Prostate gland (tissue), 2 donors: ENCODE data around the gene RHAG.

ENCODE experiments used
- CTCF ChIP-seq, 4 experiments: fragments of 200-600 bp in 2 of 4; fragments of 450-650 bp in 2 of 4; sonication (generic) in 2 of 4; IDR thresholded peaks; 1 replicate in 3 of 4; 2 replicates in 1 of 4; pipeline ENCODE4 v1.5.1; 2016 to 2019; ENCODE audit warnings: antibody characterized with exemption in 4 of 4, mild to moderate bottlenecking in 2 of 4, moderate library complexity in 2 of 4
- POLR2A ChIP-seq: fragments of 450-650 bp; IDR thresholded peaks from one replicate; pipeline ENCODE4 v1.6.1; 2016; ENCODE audit warnings: antibody characterized with exemption, mild to moderate bottlenecking
- POLR2AphosphoS5 ChIP-seq: sonication (generic); formaldehyde crosslinking; IDR thresholded peaks from one replicate; pipeline ENCODE4 v1.6.1; 2017; ENCODE audit warnings: antibody characterized with exemption

GRCh38 chr6:49632727-49633126 lies 3.9 kb downstream of the RHAG start:
- TF ChIP-seq POLR2A (no peak), CTCF (IDR thresholded peaks at IDR 0.05) (no peak), POLR2AphosphoS5 (no peak)
